Measurements from ENCODE around the gene DAPK1. TPM values are rescaled to one million over a fixed set of nuclear protein-coding genes. Genes with fewer than 3 reads are reported as not detected.

DAPK1 gene
- total RNA-seq, 4 donors from 2014 or later = 19.1 to 44.8 (median 40.4) TPM

DNA sequence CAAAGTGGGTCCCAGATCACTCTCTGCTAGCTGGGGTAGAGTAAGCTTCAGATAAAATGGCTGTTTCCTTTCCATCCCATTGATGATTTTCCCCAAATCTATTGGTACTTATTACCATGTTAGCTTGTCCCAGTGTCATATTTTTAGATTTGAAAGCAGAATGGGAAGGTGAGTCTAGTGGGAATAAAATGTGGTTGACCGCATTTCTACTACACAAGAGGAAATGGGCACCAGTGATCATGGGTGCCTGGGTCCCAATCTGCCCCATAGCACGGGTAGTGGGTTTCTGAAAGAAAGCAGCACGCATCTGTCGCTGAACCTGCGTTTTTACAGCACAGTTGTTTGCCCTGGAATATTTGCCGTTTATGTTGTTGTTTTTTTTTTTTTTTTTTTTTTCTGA is 20.1 kb downstream of the DAPK1 start:
- Histone ChIP-seq H3K27ac (no peak overlapping the region), H3K36me3 (no peaks in the 10 kb centered on the region), H3K4me3 (no peak overlapping the region), H3K4me1 (peaks cover 0 to 6% of the 10 kb centered on the region in 2 donors), H3K27me3 (no peaks in the 10 kb centered on the region), H3K9me3 (peaks cover 0 to 3% of the 10 kb centered on the region in 2 donors)
- no peak for TF ChIP-seq POLR2A (IDR thresholded peaks at IDR 0.05)
- TF ChIP-seq, protein P1, sequence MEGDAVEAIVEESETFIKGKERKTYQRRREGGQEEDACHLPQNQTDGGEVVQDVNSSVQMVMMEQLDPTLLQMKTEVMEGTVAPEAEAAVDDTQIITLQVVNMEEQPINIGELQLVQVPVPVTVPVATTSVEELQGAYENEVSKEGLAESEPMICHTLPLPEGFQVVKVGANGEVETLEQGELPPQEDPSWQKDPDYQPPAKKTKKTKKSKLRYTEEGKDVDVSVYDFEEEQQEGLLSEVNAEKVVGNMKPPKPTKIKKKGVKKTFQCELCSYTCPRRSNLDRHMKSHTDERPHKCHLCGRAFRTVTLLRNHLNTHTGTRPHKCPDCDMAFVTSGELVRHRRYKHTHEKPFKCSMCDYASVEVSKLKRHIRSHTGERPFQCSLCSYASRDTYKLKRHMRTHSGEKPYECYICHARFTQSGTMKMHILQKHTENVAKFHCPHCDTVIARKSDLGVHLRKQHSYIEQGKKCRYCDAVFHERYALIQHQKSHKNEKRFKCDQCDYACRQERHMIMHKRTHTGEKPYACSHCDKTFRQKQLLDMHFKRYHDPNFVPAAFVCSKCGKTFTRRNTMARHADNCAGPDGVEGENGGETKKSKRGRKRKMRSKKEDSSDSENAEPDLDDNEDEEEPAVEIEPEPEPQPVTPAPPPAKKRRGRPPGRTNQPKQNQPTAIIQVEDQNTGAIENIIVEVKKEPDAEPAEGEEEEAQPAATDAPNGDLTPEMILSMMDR (IDR thresholded peaks at IDR 0.05) = no peak
- no peak for DNase-seq
- intact Hi-C loops (cut with DNase I; ENCODE audit: low total_unique reads) = no loop called here

DNA sequence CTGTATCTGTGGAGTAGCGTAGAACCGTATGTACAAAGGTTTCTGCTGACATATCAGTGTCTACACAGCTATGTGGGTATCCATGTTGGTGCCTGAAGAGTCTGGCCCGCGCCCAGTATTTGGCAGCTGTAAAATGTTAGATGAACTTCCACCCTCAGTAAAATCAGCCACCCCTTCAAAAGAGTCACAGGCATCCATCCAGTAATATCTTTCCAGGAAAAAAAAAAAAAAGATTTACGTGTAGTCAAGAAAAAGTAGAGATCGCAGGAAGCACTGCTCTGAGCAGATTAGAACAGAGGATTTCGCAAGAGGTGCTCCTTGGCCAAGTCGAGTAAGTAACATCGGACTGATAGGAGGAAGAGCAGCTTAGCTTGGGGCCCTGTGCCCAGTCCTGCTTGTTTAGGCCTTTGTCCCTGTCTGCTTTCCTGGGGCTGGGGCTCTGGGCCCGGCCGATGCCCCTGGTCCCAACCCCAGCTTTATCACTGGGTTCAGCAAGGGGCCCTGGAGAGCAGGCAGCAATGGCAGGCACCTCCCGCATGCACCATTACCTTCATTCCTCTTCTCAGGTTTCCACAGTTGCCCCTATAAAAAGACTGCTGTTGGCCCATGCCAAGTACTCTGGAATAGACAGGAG is 21.2 kb downstream of the DAPK1 start:
- Histone ChIP-seq H3K27me3 (no peaks in the 10 kb centered on the region), H3K4me3 (no peak overlapping the region), H3K4me1 (peaks cover 0 to 6% of the 10 kb centered on the region in 2 donors), H3K27ac (peak overlapping the region; percentile 60 to 64), H3K36me3 (no peaks in the 10 kb centered on the region), H3K9me3 (peaks cover 0 to 3% of the 10 kb centered on the region in 2 donors)
- TF ChIP-seq, protein P1 (IDR thresholded peaks at IDR 0.05) = no peak
- TF ChIP-seq POLR2A (IDR thresholded peaks at IDR 0.05) = no peak
- DNase-seq = peak; percentile 79 to 88
- intact Hi-C loops (cut with DNase I; ENCODE audit: low total_unique reads) = no loop called here

DNA sequence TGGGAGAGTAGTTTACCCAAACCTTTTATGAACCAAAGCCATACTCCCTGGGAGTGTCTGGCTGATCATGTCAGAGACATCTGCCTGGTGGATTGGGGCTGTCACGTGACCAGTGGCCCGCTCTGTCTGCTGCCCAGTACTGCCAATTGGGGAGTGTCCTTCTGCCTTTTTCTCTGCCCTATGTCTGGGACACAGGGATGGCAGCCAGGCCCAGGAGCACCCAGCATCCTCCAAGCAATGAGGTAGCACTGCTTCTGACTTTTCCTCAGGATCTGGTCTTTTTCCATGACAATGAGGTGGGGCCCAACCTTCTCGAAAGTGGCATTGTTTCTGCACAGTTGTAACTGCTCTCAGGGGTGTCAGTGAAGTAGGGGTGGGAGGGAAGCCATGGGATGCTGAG is 21.8 kb downstream of the DAPK1 start:
- intact Hi-C loops (cut with DNase I; ENCODE audit: low total_unique reads) = no loop called here
- peaks cover 0 to 6% of the 10 kb centered on the region in 2 donors for H3K4me1 ChIP-seq
- no peaks in the 10 kb centered on the region for H3K27me3 ChIP-seq
- H3K36me3 ChIP-seq = no peaks in the 10 kb centered on the region
- H3K4me3 ChIP-seq = no peak overlapping the region
- H3K27ac ChIP-seq = peak overlapping the region; percentile 60 to 64
- peaks cover 0 to 3% of the 10 kb centered on the region in 2 donors for H3K9me3 ChIP-seq
- TF ChIP-seq POLR2A (IDR thresholded peaks at IDR 0.05) = no peak
- TF ChIP-seq, protein P1 (IDR thresholded peaks at IDR 0.05) = no peak
- no peak for DNase-seq

DNA sequence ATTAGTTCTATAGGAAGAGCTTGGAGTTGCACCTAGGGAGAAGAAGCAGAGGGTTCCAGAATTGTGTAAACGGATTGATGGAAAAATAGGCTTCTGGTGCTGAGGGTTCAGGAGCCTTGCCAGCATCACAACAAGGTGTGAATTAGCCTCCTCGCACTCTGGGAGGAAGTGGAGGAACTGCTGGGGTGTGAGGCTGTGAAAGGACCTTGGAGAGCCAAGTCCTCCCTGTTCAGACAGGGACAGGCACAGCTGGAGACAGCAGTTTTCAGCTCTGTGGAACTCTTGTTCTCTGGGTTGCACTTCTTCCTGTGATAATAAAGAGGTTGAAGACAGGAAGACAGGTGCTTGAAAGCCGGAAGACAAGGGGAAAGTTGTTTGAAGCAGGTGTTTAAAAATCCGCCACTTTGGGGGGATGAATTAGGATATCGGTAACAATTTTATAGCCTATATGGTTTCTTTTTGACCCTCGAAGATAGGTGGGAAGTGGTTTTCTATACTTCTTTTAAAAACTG is 22.6 kb downstream of the DAPK1 start:
- intact Hi-C loops (cut with DNase I; ENCODE audit: low total_unique reads) = no loop called here
- peak overlapping the region in 1 of 2 donors; percentile 60 for H3K27ac ChIP-seq

DNA sequence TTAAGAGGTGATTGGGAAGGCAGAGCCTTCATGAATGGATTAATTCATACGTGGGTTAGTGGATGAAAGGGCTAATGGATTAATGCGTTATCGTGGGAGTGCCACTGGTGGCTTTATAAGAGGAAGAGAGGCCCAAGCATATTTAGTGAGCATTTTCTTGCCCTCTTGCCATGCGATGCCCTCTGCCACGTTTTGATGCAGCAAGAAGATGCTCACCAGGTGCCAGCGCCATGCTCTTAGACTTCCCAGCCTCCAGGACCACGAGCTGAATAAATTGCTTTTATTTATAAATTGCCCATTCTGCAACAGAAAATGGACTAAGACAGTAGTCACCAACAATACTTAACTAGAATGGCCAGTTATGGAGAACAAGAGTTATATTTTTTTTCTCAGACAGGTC is 24.2 kb downstream of the DAPK1 start:
- H3K4me3 ChIP-seq = no peak overlapping the region
- H3K9me3 ChIP-seq = no peaks in the 10 kb centered on the region
- peaks cover 0 to 6% of the 10 kb centered on the region in 2 donors for H3K4me1 ChIP-seq
- no peak for TF ChIP-seq POLR2A (IDR thresholded peaks at IDR 0.05)
- TF ChIP-seq, protein P1 (IDR thresholded peaks at IDR 0.05) = no peak
- H3K36me3 ChIP-seq = no peaks in the 10 kb centered on the region
- H3K27me3 ChIP-seq = no peaks in the 10 kb centered on the region
- no peak overlapping the region for H3K27ac ChIP-seq
- intact Hi-C loops (cut with DNase I; ENCODE audit: low total_unique reads) = no loop called here
- DNase-seq = no peak

More for the DNA sequence above, 22.6 kb downstream of the DAPK1 start:
- H3K9me3 ChIP-seq = peaks cover 0 to 3% of the 10 kb centered on the region in 2 donors
- H3K27me3 ChIP-seq = no peaks in the 10 kb centered on the region
- TF ChIP-seq, protein P1 (IDR thresholded peaks at IDR 0.05) = no peak
- TF ChIP-seq POLR2A (IDR thresholded peaks at IDR 0.05) = no peak
- DNase-seq = no peak
- H3K4me3 ChIP-seq = no peak overlapping the region
- peaks cover 0 to 6% of the 10 kb centered on the region in 2 donors for H3K4me1 ChIP-seq
- H3K36me3 ChIP-seq = no peaks in the 10 kb centered on the region
